ENCODE measurements around the gene IL4I1.

The IL4I1 gene

GRCh38 chr19:49924004-49924880 is 27.6 kb upstream of the IL4I1 start:
- DNase-seq = no peak

- no peak for DNase-seq
These were observed 26.6 kb upstream of the IL4I1 start for GRCh38 chr19:49923055-49924003.

GRCh38 chr19:49921871-49922795 is 25.4 kb upstream of the IL4I1 start:
- DNase-seq = no peak

GRCh38 chr19:49920624-49921363 is 24.1 kb upstream of the IL4I1 start:
- no peak for DNase-seq

GRCh38 chr19:49918089-49918488 is 21.4 kb upstream of the IL4I1 start:
- DNase-seq = no peak

GRCh38 chr19:49916839-49917733 is 20.4 kb upstream of the IL4I1 start:
- DNase-seq = no peak

GRCh38 chr19:49915271-49915670 is 18.6 kb upstream of the IL4I1 start:
- no peak for DNase-seq

- DNase-seq = no peak
These were observed 17.0 kb upstream of the IL4I1 start for GRCh38 chr19:49913720-49914119.

- no peak for DNase-seq
These were observed 16.4 kb upstream of the IL4I1 start for GRCh38 chr19:49912965-49913685.

- no peak for DNase-seq
These were observed 14.9 kb upstream of the IL4I1 start for GRCh38 chr19:49911381-49912145.

- DNase-seq = no peak
These were observed 13.5 kb upstream of the IL4I1 start for GRCh38 chr19:49910179-49910578.

GRCh38 chr19:49908480-49909420 is 12.1 kb upstream of the IL4I1 start:
- DNase-seq = no peak

- DNase-seq = no peak
These were observed 11.2 kb upstream of the IL4I1 start for GRCh38 chr19:49907745-49908446.

GRCh38 chr19:49906879-49907564 is 10.3 kb upstream of the IL4I1 start:
- no peak for DNase-seq

GRCh38 chr19:49904136-49904535 is 7.4 kb upstream of the IL4I1 start:
- DNase-seq = no peak

- DNase-seq = no peak
These were observed 955 bp downstream of the IL4I1 start for GRCh38 chr19:49895566-49896297.

Data from T1000 (cell line).